Measurements from ENCODE around the gene CHMP2A. TPM values are rescaled to one million over a fixed set of nuclear protein-coding genes. Genes with fewer than 3 reads are reported as not detected.

CHMP2A gene
- total and polyA plus RNA-seq, 2 donors (not counting 3 experiments of a cell fraction or from before 2014, with no cell fraction given) = 105 to 150 TPM

DNA sequence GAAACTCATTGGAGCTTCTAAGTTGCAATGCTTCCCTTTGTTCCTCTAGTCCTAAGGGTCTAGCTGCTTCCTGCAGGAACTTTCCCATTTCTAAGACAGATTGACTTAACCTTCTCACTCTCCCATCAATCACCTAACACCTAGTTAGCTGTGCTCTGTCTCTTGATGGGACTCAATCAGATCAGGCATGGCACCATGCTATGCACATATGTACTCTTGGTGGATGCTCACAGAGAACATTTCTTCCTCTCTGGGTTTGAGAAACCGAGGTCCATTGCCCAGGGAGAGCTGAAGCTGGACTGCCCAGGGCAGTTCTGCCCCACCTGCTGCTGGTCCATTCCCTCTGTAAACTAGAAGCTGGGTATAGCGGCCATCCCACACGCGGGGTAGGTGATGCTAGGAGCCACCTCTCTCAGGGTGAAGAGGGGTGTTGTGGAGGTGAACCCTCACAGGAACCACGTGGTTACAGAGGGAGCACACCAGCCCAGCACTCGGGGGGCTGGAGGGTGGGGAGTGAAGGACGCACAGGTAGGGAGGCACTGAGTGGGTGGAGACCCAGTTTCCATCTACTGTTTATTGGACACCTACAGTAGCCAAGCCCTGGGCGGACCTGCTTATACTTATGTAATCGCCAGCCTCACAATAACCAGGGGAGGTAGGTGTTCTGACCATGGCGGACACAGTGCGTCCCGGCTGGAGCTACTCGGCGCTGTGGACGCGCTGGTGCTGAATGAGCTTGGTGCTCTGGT lies 6.6 kb upstream of the CHMP2A start:
- BruUV-seq (replicated peaks) = no TSS peak
- no peaks in the 10 kb centered on the region for H4K20me1 ChIP-seq (replicated peaks; ENCODE audit: control insufficient read depth, extremely low read depth, insufficient read depth, low read length)
- DNase-seq (ENCODE audit: low read depth, low spot score) (no peak), FAIRE-seq (no peak)
- H3K27me3 ChIP-seq (ENCODE audit: control insufficient read depth in 2 of 2, insufficient read depth in 2 of 2, low read length in 2 of 2) = peaks cover 11 to 22% of the 10 kb centered on the region in 2 experiments
- H3K27ac ChIP-seq (ENCODE audit: insufficient read depth, low read depth, low read length) = no peak overlapping the region
- no peak for TF ChIP-seq FOS (IDR thresholded peaks at IDR 0.05; ENCODE audit: borderline replicate concordance, insufficient read depth, low read length)
- TF ChIP-seq JUN (IDR thresholded peaks at IDR 0.05; ENCODE audit: borderline replicate concordance, insufficient read depth, insufficient read length, low read depth) = no peak
- no peak for TF ChIP-seq CTCF (IDR thresholded peaks at IDR 0.05; ENCODE audit: extremely low read depth in 1 of 2, insufficient read depth in 1 of 2, low read depth in 1 of 2, low read length in 2 of 2)
- no peak for TF ChIP-seq POLR2AphosphoS5 (IDR thresholded peaks at IDR 0.05; ENCODE audit: insufficient read depth, low read depth, low read length)
- TF ChIP-seq, protein P1, sequence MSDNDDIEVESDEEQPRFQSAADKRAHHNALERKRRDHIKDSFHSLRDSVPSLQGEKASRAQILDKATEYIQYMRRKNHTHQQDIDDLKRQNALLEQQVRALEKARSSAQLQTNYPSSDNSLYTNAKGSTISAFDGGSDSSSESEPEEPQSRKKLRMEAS (IDR thresholded peaks at IDR 0.05; ENCODE audit: insufficient read depth, insufficient read length) = no peak
- no peak for TF ChIP-seq POLR2A (IDR thresholded peaks at IDR 0.05; ENCODE audit: low read depth, low read length)
- no peak for TF ChIP-seq EZH2 (IDR thresholded peaks at IDR 0.05; ENCODE audit: borderline replicate concordance, low read depth, low read length, severe bottlenecking)
- TF ChIP-seq GATA2 (IDR thresholded peaks at IDR 0.05; ENCODE audit: insufficient read depth, insufficient read length, low read depth, low read length) = no peak
- TF ChIP-seq MYC (IDR thresholded peaks at IDR 0.05; ENCODE audit: low read depth, low read length) = no peak
- H3K4me2 ChIP-seq (ENCODE audit: insufficient read depth, low read length) = no peak overlapping the region
- H2AFZ ChIP-seq (ENCODE audit: low read depth, low read length) = no peak overlapping the region
- H3K4me3 ChIP-seq (replicated peaks in 1 of 3; ENCODE audit: insufficient read depth in 1 of 3, low read depth in 1 of 3, low read length in 3 of 3) = no peak overlapping the region
- no peaks in the 10 kb centered on the region for H3K9me1 ChIP-seq (replicated peaks; ENCODE audit: control insufficient read depth, extremely low read depth, insufficient read depth, low read length)
- CTCF ChIA-PET = interaction anchor here (1.5 to 2.2 kb wide), 2 partner anchors 42 to 47 kb away, joined by 7 to 13 read pairs; partner anchors contain the start of gene ZBTB45
- POLR2A ChIA-PET = interaction anchor here (1.1 to 1.4 kb wide), 2 partner anchors 14 to 18 kb away, joined by 3 read pairs; partner anchors contain the start of gene TRIM28
- H3K4me1 ChIP-seq (ENCODE audit: control insufficient read depth, extremely low read depth, insufficient read depth, low read length) = peaks cover 32% of the 10 kb centered on the region
- H3K79me2 ChIP-seq (ENCODE audit: control insufficient read depth, insufficient read depth, low read length) = peaks cover 16% of the 10 kb centered on the region
- H3K36me3 ChIP-seq (ENCODE audit: control insufficient read depth in 2 of 2, extremely low read depth in 1 of 2, insufficient read depth in 2 of 2, low read length in 2 of 2) = peaks cover 0 to 4% of the 10 kb centered on the region in 2 experiments
- no peaks in the 10 kb centered on the region for H3K9me3 ChIP-seq (replicated peaks; ENCODE audit: control insufficient read depth, insufficient read depth, low read length)
- no peak overlapping the region for H3K9ac ChIP-seq (replicated peaks; ENCODE audit: extremely low read depth, insufficient read depth, low read length)
- intact Hi-C loops (cut with micrococcal nuclease) (no loop called here), dilution Hi-C loops (cut with MboI; ENCODE audit: extremely low pct_ligation_motif_present, low sequenced_read_pairs) (no loop called here)
